Cardiac muscle cell (in vitro differentiated cells and primary cell): ENCODE measurements around the gene PEX14. TPM values are rescaled to one million over a fixed set of nuclear protein-coding genes. Genes with fewer than 3 reads are reported as not detected.

Source experiments
- DNase-seq, 2 donors: peaks; one replicate each; pipeline versions ENCODE4 v3.0.0 to v3.0.0-alpha.2; 2010 to 2017; ENCODE audit warnings: low read depth in 1 of 2, low spot score in 1 of 2
- H3K27ac ChIP-seq: fragments of 200-600 bp; sonication (generic); 2 replicates; pipeline ENCODE4 v1.5.1; 2016
- H3K27me3 ChIP-seq: fragments of 200-600 bp; sonication (generic); 2 replicates; pipeline ENCODE4 v1.6.0; 2016; ENCODE audit warnings: control low read depth
- H3K36me3 ChIP-seq: fragments of 200-600 bp; sonication (generic); 2 replicates; pipeline ENCODE4 v1.5.1; 2016; ENCODE audit warnings: control low read depth
- H3K4me1 ChIP-seq: fragments of 200-600 bp; sonication (generic); 2 replicates; pipeline ENCODE4 v1.8.1; 2017; ENCODE audit warnings: low read depth, mild to moderate bottlenecking, mixed run types
- H3K4me3 ChIP-seq: fragments of 200-600 bp; sonication (generic); 2 replicates; pipeline ENCODE4 v1.5.1; 2016; ENCODE audit warnings: mild to moderate bottlenecking
- H3K9me3 ChIP-seq: fragments of 200-600 bp; sonication (generic); 2 replicates; pipeline ENCODE4 v1.5.1; 2017; ENCODE audit warnings: low read depth, mild to moderate bottlenecking, control low read depth
- CTCF ChIP-seq: IDR thresholded peaks from 2 replicates; pipeline ENCODE4 v1.5.1; 2012; ENCODE audit warnings: low read depth, mild to moderate bottlenecking, low read length
- polyA plus RNA-seq: library from polyadenylated mRNA; unstranded; fragments of >200 nt; fragmentation: Nextera tagmentation; extraction: Ambion mirVana; gene quantifications from 2 replicates; pipeline ENCODE4 v1.2.1, GENCODE V29; 2016
- total RNA-seq: library from RNA; depleted of rRNA; stranded (reverse); fragments of >200 nt; gene quantifications from 2 replicates; pipeline ENCODE4 v1.2.3, GENCODE V29; 2016

PEX14 gene
- total and polyA plus RNA-seq, 2 experiments from 2014 or later, result 25.0 to 32.1 TPM

GRCh38 chr1:10490286-10490970 is 15.7 kb downstream of the PEX14 start:
- Histone ChIP-seq H3K4me1 (peaks cover 11% of the 10 kb centered on the region), H3K4me3 (no peak overlapping the region), H3K36me3 (no peaks in the 10 kb centered on the region), H3K27ac (peak overlapping the region; percentile 67), H3K9me3 (no peaks in the 10 kb centered on the region), H3K27me3 (no peaks in the 10 kb centered on the region)
- no peak for TF ChIP-seq CTCF
- DNase-seq, result no peak

- H3K9me3 ChIP-seq, result no peaks in the 10 kb centered on the region
- no peak overlapping the region for H3K4me3 ChIP-seq
- no peaks in the 10 kb centered on the region for H3K27me3 ChIP-seq
- H3K27ac ChIP-seq, result peak overlapping the region; percentile 34
- DNase-seq, result no peak
- H3K36me3 ChIP-seq, result no peaks in the 10 kb centered on the region
- H3K4me1 ChIP-seq, result peaks cover 7% of the 10 kb centered on the region
- no peak for TF ChIP-seq CTCF
Measured at GRCh38 chr1:10494418-10494753, 19.6 kb downstream of the PEX14 start.

- peak; percentile 86 for TF ChIP-seq CTCF
- H3K9me3 ChIP-seq, result no peaks in the 10 kb centered on the region
- H3K27ac ChIP-seq, result peak overlapping the region; percentile 26
- peak; percentile 69 to 78 for DNase-seq
- H3K27me3 ChIP-seq, result no peaks in the 10 kb centered on the region
- no peak overlapping the region for H3K4me3 ChIP-seq
- peaks cover 2% of the 10 kb centered on the region for H3K4me1 ChIP-seq
- no peaks in the 10 kb centered on the region for H3K36me3 ChIP-seq
Measured at GRCh38 chr1:10494754-10495474, 20.2 kb downstream of the PEX14 start.

- DNase-seq, result no peak
- Histone ChIP-seq H3K9me3 (no peaks in the 10 kb centered on the region), H3K27ac (peak overlapping the region; percentile 26), H3K4me1 (no peaks in the 10 kb centered on the region), H3K27me3 (no peaks in the 10 kb centered on the region), H3K4me3 (no peak overlapping the region), H3K36me3 (no peaks in the 10 kb centered on the region)
- no peak for TF ChIP-seq CTCF
Measured at GRCh38 chr1:10495475-10495817, 20.7 kb downstream of the PEX14 start.

- TF ChIP-seq CTCF, result no peak
- H3K27me3 ChIP-seq, result no peaks in the 10 kb centered on the region
- H3K9me3 ChIP-seq, result no peaks in the 10 kb centered on the region
- DNase-seq, result no peak
- H3K36me3 ChIP-seq, result no peaks in the 10 kb centered on the region
- H3K27ac ChIP-seq, result no peak overlapping the region
- no peaks in the 10 kb centered on the region for H3K4me1 ChIP-seq
- H3K4me3 ChIP-seq, result no peak overlapping the region
Measured at GRCh38 chr1:10495952-10496351, 21.2 kb downstream of the PEX14 start.
